GM21381 (cell line): ENCODE results near the gene C9orf153.
"Not testable (repeated sequence)": the region's sequence is repeated elsewhere in the genome, so short reads cannot be mapped to it uniquely, and the experiment has no call there.

Experiments
- ATAC-seq: cut with Tn5 transposase; IDR thresholded peaks from one replicate; pipeline ENCODE4 v1.9.1; 2021; ENCODE audit warnings: mild to moderate bottlenecking, moderate library complexity; ENCODE audit not compliant: unreplicated experiment

Gene C9orf153

GRCh38 chr9:86193088-86193487, 66.4 kb downstream of the C9orf153 start:
- ATAC-seq, result no peak

- ATAC-seq, result not testable (repeated sequence)
Observed at GRCh38 chr9:86190700-86191099, 68.8 kb downstream of the C9orf153 start.

- no peak for ATAC-seq
Observed at GRCh38 chr9:86187121-86187520, 72.3 kb downstream of the C9orf153 start.

- no peak for ATAC-seq
Observed at GRCh38 chr9:86186696-86187095, 72.8 kb downstream of the C9orf153 start.

GRCh38 chr9:86185872-86186271, 73.6 kb downstream of the C9orf153 start:
- ATAC-seq, result no peak

GRCh38 chr9:86184138-86184524, 75.3 kb downstream of the C9orf153 start:
- no peak for ATAC-seq

GRCh38 chr9:86183229-86184137, 76.0 kb downstream of the C9orf153 start:
- ATAC-seq, result no peak

GRCh38 chr9:86181379-86182315, 77.8 kb downstream of the C9orf153 start:
- no peak for ATAC-seq

GRCh38 chr9:86178503-86178902, 81.0 kb downstream of the C9orf153 start:
- no peak for ATAC-seq

- ATAC-seq, result no peak
Observed at GRCh38 chr9:86177995-86178394, 81.5 kb downstream of the C9orf153 start.

GRCh38 chr9:86176468-86176867, 83.0 kb downstream of the C9orf153 start:
- ATAC-seq, result no peak

GRCh38 chr9:86175743-86176456, 83.6 kb downstream of the C9orf153 start:
- ATAC-seq, result no peak

GRCh38 chr9:86175223-86175622, 84.2 kb downstream of the C9orf153 start:
- ATAC-seq, result no peak
